ENCODE results near the gene PCDHB6. TPM values are rescaled to one million over a fixed set of nuclear protein-coding genes. Genes with fewer than 3 reads are reported as not detected.
"Not testable (repeated sequence)": the region's sequence is repeated elsewhere in the genome, so short reads cannot be mapped to it uniquely, and the experiment has no call there.

Gene PCDHB6
- total RNA-seq, 2 experiments from 2014 or later = not detected

DNA sequence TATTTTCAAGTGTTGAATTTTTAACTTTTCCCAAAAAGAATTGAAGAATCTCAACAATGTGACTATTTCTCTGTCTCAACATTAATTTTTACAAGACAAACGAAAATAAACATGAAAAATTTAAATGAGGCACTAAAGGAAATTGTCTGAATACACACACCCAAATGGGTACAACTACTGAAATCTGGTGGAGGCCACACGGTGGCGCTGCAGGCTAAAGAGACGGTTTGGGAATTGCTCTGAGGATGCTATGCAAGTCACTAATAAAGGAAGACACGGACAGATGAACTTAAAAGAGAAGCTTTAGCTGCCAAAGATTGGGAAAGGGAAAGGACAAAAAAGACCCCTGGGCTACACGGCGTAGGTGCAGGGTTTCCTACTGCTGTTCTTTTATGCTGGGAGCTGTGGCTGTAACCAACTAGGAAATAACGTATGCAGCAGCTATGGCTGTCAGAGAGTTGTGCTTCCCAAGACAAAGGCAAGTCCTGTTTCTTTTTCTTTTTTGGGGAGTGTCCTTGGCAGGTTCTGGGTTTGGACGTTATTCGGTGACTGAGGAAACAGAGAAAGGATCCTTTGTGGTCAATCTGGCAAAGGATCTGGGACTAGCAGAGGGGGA, 42.4 kb downstream of the PCDHB6 start, which contains the start of gene PCDHB10:
TSS of gene PCDHB10 (plus strand) at position 244 of the 616 bp plus-strand sequence. CDS start at position 444, 200 bp downstream.
- no peak within 1 kb of the TSS for H2AFZ ChIP-seq (ENCODE audit: low read length)
- no peaks in the 10 kb centered on the region for H3K4me1 ChIP-seq (ENCODE audit: insufficient read depth, low read length, poor library complexity, severe bottlenecking)
- ChIA-PET CTCF (ENCODE audit: unreplicated experiment) (interaction anchor here (0.5 kb wide), 1 partner anchor 1073 kb away, joined by 4 read pairs; no protein-coding TSS in a partner anchor), POLR2A (no interaction called here)
- no peaks in the 10 kb centered on the region for H4K20me1 ChIP-seq (ENCODE audit: insufficient read depth, low read length)
- H3K4me3 ChIP-seq (ENCODE audit: low read depth, low read length, poor library complexity, severe bottlenecking) = no peak within 1 kb of the TSS
- H3K79me2 ChIP-seq (ENCODE audit: insufficient read depth, low read depth, low read length) = no peaks in the 10 kb centered on the region
- TF ChIP-seq, protein P1, sequence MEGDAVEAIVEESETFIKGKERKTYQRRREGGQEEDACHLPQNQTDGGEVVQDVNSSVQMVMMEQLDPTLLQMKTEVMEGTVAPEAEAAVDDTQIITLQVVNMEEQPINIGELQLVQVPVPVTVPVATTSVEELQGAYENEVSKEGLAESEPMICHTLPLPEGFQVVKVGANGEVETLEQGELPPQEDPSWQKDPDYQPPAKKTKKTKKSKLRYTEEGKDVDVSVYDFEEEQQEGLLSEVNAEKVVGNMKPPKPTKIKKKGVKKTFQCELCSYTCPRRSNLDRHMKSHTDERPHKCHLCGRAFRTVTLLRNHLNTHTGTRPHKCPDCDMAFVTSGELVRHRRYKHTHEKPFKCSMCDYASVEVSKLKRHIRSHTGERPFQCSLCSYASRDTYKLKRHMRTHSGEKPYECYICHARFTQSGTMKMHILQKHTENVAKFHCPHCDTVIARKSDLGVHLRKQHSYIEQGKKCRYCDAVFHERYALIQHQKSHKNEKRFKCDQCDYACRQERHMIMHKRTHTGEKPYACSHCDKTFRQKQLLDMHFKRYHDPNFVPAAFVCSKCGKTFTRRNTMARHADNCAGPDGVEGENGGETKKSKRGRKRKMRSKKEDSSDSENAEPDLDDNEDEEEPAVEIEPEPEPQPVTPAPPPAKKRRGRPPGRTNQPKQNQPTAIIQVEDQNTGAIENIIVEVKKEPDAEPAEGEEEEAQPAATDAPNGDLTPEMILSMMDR (conservative IDR thresholded peaks at IDR 0.05; ENCODE audit: low read length) = peak; percentile 86
- TF ChIP-seq EZH2phosphoT487 (IDR thresholded peaks at IDR 0.05; ENCODE audit: borderline replicate concordance, low read depth, low read length) = no peak
- no peak within 1 kb of the TSS for H3K4me2 ChIP-seq (ENCODE audit: low read length)
- peak; percentile 34 for DNase-seq (ENCODE audit: low spot score)
- no TSS peak for BruUV-seq (replicated peaks)
- intact Hi-C loops (cut with micrococcal nuclease; ENCODE audit: unreplicated experiment) = loop anchor here (10.0 kb wide), 1 partner anchor 163 kb away; the partner anchor contains the start of genes PCDHGA4, PCDHGB1 and PCDHGB2
- H3K27ac ChIP-seq (ENCODE audit: low read depth, low read length, poor library complexity, severe bottlenecking) = no peak within 1 kb of the TSS
- no peaks in the 10 kb centered on the region for H3K36me3 ChIP-seq (ENCODE audit: insufficient read depth, low read length)
- no peaks in the 10 kb centered on the region for H3K9me2 ChIP-seq (ENCODE audit: insufficient read depth, low read length)
- peaks cover 9% of the 10 kb centered on the region for H3K9me3 ChIP-seq (ENCODE audit: low read length)

DNA sequence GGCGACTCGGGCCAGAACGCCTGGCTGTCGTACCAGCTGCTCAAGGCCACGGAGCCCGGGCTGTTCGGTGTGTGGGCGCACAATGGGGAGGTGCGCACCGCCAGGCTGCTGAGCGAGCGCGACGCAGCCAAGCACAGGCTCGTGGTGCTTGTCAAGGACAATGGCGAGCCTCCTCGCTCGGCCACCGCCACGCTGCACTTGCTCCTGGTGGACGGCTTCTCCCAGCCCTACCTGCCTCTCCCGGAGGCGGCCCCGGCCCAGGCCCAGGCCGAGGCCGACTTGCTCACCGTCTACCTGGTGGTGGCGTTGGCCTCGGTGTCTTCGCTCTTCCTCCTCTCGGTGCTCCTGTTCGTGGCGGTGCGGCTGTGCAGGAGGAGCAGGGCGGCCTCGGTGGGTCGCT, 44.5 kb downstream of the PCDHB6 start:
- H3K27ac ChIP-seq (ENCODE audit: low read depth, low read length, poor library complexity, severe bottlenecking); H3K4me1 ChIP-seq (ENCODE audit: insufficient read depth, low read length, poor library complexity, severe bottlenecking); H3K79me2 ChIP-seq (ENCODE audit: insufficient read depth, low read depth, low read length); DNase-seq (ENCODE audit: low spot score); H3K36me3 ChIP-seq (ENCODE audit: insufficient read depth, low read length); BruUV-seq (replicated peaks); H3K9me2 ChIP-seq (ENCODE audit: insufficient read depth, low read length); H3K4me3 ChIP-seq (ENCODE audit: low read depth, low read length, poor library complexity, severe bottlenecking); H4K20me1 ChIP-seq (ENCODE audit: insufficient read depth, low read length); H3K9me3 ChIP-seq (ENCODE audit: low read length); H3K4me2 ChIP-seq (ENCODE audit: low read length); POLR2A ChIA-PET; H2AFZ ChIP-seq (ENCODE audit: low read length); CTCF ChIA-PET (ENCODE audit: unreplicated experiment): not testable (repeated sequence)
- intact Hi-C loops (cut with micrococcal nuclease; ENCODE audit: unreplicated experiment) = loop anchor here (10.0 kb wide), 1 partner anchor 160 kb away; the partner anchor contains the start of genes PCDHGA4, PCDHGB1 and PCDHGB2

DNA sequence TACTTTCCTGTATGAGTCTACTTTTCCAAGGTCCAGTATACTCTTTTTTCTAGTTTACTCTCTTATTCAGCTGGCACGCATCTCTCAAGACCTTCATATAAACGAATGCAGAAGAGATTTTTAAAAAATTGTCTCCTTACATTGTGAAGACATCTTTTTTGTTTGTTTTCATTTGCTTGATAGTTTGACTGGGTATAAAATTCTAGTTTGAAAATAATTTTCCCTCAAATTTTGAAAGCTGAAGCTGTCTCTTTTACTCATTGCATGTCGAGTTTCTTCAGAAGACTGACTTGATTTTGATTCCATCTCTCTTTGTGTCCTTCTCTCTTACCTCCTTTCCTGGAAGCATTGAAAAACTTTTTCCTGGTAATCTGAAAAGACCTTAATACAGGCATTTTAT, 46.5 kb downstream of the PCDHB6 start:
- Histone ChIP-seq H3K4me3 (ENCODE audit: low read depth, low read length, poor library complexity, severe bottlenecking) (no peak overlapping the region), H3K27ac (ENCODE audit: low read depth, low read length, poor library complexity, severe bottlenecking) (no peak overlapping the region), H2AFZ (ENCODE audit: low read length) (no peak overlapping the region), H3K36me3 (ENCODE audit: insufficient read depth, low read length) (no peaks in the 10 kb centered on the region), H4K20me1 (ENCODE audit: insufficient read depth, low read length) (no peaks in the 10 kb centered on the region), H3K4me1 (ENCODE audit: insufficient read depth, low read length, poor library complexity, severe bottlenecking) (no peaks in the 10 kb centered on the region), H3K4me2 (ENCODE audit: low read length) (no peak overlapping the region), H3K9me2 (ENCODE audit: insufficient read depth, low read length) (no peaks in the 10 kb centered on the region), H3K9me3 (ENCODE audit: low read length) (peaks cover 9% of the 10 kb centered on the region), H3K79me2 (ENCODE audit: insufficient read depth, low read depth, low read length) (no peaks in the 10 kb centered on the region)
- DNase-seq (ENCODE audit: low spot score) = no peak
- CTCF ChIA-PET (ENCODE audit: unreplicated experiment) = no interaction called here
- TF ChIP-seq, protein P1 (conservative IDR thresholded peaks at IDR 0.05; ENCODE audit: low read length) = no peak
- no peak for TF ChIP-seq EZH2phosphoT487 (IDR thresholded peaks at IDR 0.05; ENCODE audit: borderline replicate concordance, low read depth, low read length)
- BruUV-seq (replicated peaks) = no TSS peak
- POLR2A ChIA-PET = no interaction called here
- intact Hi-C loops (cut with micrococcal nuclease; ENCODE audit: unreplicated experiment) = loop anchor here (10.0 kb wide), 1 partner anchor 158 kb away; the partner anchor contains the start of genes PCDHGA4, PCDHGB1 and PCDHGB2

Measured in OCI-LY7 (cell line).